ENCODE data around the gene RTL5.

- TF ChIP-seq CTCF (IDR thresholded peaks at IDR 0.05; ENCODE audit: poor library complexity) (no peak), EZH2phosphoT487 (IDR thresholded peaks at IDR 0.05; ENCODE audit: low read depth, severe bottlenecking, unreplicated experiment) (no peak)
These were observed 11.3 kb upstream of the RTL5 start for GRCh38 chrX:72142794-72143608.
